ENCODE results near the gene GCSAML.

The GCSAML gene

DNA sequence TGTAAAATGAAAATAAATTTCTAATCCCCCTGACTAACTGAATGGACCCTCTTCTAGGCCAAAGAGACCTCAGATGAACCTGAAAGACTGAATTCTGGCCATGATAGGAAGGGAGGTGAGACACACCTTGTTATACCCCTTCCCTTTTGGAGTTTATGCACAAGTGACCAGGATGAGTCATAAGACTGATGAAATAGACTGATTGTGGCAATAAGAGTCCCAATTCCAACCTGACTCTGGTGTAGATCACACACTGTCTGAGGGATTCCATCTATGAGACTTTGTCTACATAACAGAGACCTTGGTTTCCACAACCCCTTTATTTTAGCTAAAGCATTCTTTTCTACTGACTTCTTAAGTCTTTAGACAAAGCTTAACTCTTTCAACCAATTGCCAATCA is 25.7 kb downstream of the GCSAML start:
- DNase-seq: no peak

DNA sequence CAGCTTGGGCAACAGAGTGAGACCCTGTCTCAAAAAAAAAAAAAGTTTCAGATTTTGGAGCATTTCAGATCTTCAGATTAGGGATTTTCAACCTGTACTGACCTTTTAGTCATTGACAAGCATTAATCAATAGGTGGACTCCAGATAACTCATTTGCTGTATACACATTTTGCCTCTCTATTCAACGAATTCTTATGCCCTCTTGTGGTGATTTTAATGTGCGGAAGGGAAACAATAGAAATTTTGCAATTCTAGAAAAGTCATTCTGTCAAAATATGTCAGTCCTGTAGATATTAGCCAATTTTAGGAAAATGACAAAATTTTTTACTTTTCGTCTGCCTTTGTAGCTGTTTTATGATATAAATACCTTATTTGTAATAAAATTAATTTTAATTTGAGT is 27.6 kb downstream of the GCSAML start:
- no peak for DNase-seq

DNA sequence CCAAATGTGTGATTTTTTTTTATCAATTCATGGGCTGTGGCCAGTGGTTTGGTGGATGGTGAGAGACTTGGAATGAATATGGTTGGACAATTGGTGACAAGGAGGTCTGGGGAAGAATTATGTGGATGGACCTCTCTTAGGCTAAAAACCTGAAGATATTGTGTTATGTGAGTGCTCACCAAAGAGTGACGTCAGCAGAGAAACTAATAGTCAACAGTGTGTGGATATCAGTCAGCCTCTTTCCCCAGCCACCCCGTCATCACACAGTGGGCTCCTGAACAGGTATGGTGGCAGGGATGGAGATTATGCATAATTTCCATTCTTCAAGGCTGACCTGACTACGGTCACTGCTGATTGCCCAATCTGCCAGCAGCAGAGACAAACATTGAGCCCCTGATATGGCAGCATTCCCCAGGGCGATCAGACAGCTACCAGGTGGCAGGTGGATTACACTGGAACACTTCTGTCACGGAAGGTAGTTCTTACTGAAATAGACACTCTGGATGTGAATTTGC is 30.1 kb downstream of the GCSAML start:
- no peak for DNase-seq

DNA sequence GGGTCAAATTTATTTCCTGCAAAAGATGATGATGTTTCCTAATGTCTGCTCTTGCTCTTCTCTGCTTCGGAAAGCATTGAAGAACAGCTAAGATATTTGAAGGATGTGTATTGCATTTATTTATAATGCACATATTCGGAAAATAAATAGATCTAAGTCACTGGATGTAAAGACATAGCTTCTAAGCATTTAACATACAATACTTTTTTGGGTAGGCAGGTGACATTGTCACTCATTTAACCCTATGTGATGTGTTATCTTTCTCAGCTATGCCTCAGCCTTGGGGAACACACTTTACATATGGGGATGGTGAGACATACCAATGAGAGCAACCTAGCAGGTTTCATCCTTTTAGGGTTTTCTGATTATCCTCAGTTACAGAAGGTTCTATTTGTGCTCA is 39.1 kb downstream of the GCSAML start, which contains the start of gene OR2G2:
TSS of gene OR2G2 (plus strand) at position 301 of the 400 bp plus-strand sequence. CDS start at position 301, 0 bp downstream.
- no peak for DNase-seq

DNA sequence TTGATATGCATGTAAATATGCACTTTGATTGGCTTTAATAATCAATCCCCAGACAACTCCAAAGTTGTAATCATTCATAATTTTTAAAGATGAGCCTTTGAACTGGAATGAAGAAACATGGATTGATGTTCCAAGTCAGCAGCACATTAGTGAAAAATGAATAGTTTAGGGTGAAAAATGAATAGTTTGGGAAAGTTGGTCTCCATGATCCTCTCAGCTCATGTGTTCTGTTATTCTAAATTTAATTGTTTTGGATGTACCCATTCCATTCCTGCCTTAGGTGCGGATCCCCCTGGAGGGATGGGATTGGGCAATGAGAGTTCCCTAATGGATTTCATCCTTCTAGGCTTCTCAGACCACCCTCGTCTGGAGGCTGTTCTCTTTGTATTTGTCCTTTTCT is 56.4 kb downstream of the GCSAML start, which contains the start of gene OR2G3:
TSS of gene OR2G3 (plus strand) at position 301 of the 400 bp plus-strand sequence. CDS start at position 301, 0 bp downstream.
- DNase-seq: no peak

DNA sequence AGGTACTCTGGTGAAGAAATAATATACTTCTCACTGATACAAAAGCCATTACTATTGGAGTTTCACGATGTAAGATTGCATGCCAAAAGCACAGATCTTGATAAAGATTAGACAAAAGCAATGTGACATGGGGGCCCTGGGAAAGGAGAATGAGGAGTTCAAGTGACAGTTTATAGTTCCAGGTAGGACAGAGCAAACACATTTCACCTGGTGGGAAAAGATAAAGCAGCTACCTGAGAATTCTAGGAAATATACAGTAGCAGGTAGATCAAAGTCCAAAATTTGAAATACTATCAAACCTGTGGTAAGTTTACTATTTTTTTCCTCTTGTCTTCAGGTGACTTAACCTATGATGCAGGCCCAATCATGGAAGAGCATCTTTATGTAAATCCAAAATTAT is 64.5 kb downstream of the GCSAML start:
- DNase-seq: no peak

- no peak for DNase-seq
These were observed 65.7 kb downstream of the GCSAML start for GRCh38 chr1:247614625-247615024.
